Erythroblast (primary cell): Measurements from ENCODE around the gene UBR2.

ENCODE experiments used
- GATA1 ChIP-seq: IDR thresholded peaks from 2 replicates; pipeline ENCODE4 v1.6.1; 2011; ENCODE audit warnings: low read depth, mild to moderate bottlenecking, control low read depth, low read length, moderate library complexity
- POLR2A ChIP-seq: IDR thresholded peaks from 2 replicates; pipeline ENCODE4 v1.6.1; 2011; ENCODE audit warnings: mild to moderate bottlenecking, low read length

DNA sequence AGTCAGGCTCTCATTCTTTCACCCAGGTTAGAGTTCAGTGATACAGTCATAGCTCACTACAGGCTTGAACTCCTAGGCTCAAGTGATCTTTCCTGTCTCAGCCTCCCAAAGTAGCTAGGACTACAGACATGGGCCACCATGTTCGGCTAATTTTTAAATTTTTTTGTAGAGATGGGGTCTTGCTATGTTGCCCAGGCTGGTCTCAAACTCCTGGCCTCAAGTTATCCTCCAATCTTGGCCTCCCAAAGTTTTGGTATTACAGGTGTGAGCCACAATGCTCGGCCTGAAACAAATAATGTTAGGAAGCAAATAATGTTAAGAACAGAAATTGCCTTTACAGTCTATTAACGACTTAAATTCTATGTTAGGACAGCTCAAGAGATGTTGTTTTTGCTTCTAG lies 1.8 kb upstream of the UBR2 start:
- no peak for TF ChIP-seq POLR2A
- TF ChIP-seq GATA1, result no peak
